Skeletal muscle satellite cell (primary cell): ENCODE data around the gene CCIN.
A peak's percentile ranks its signal among the peaks of the same experiment; 100 is the strongest.
"Not testable (repeated sequence)": the region's sequence is repeated elsewhere in the genome, so short reads cannot be mapped to it uniquely, and the experiment has no call there.

Experiments
- H3K27me3 ChIP-seq: 2 replicates; pipeline ENCODE4 v1.7.0; 2013; ENCODE audit warnings: low read length; ENCODE audit not compliant: control insufficient read depth, insufficient read depth
- H3K36me3 ChIP-seq: 2 replicates; pipeline ENCODE4 v1.7.0; 2013; ENCODE audit warnings: mild to moderate bottlenecking, control low read depth, low read length; ENCODE audit not compliant: insufficient read depth
- H3K4me1 ChIP-seq: 2 replicates; pipeline ENCODE4 v1.7.0; 2013; ENCODE audit warnings: low read length; ENCODE audit not compliant: control insufficient read depth, insufficient read depth
- H3K4me2 ChIP-seq: 2 replicates; pipeline ENCODE4 v1.7.0; 2013; ENCODE audit warnings: mild to moderate bottlenecking, low read length
- H3K4me3 ChIP-seq: 2 replicates; pipeline ENCODE4 v1.7.0; 2013; ENCODE audit warnings: low read length
- H3K9ac ChIP-seq: 2 replicates; pipeline ENCODE4 v1.7.0; 2013; ENCODE audit warnings: mild to moderate bottlenecking, low read depth, low read length, moderate library complexity
- H3K9me3 ChIP-seq: replicated peaks from 2 replicates; pipeline ENCODE4 v1.7.0; 2013; ENCODE audit warnings: mild to moderate bottlenecking, control low read depth, low read length

CCIN gene

DNA sequence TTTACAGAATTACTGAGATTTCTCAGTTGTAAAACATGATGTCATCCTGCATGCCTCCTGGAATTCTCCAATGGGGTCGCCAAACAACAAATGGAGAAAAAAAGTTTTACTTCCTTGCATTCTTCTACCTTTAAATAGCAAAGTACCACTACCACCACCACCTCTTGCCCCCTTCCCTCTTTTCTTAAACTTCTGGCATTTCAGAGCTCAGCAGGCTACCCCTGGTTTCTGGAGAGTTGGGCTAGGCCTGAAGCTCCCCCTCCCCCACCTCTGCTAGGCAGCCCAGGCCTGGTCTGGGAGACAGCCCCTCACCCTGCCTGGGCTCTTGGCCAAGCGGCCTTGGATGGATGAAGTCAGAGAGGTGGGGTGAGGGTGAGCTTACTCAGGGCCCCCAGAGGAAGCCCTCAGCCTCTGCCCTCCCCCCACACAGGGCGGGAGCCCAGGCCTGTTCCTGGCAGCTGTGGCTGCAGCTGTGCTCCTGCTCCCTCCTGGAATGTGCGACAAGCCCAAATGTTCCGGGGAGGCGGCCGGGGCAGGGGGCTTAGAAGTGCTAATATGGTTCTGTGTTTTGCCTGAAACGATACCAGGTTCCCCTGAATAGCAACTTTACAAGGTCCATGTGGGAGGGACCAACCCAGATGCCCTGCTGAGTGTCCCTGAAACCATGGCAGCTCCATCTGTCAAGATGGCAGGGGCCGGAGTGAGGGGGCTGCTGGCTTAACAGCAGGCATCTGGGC, 6.0 kb upstream of the CCIN start:
- peak overlapping the region; percentile 49 for H3K4me2 ChIP-seq
- H3K4me3 ChIP-seq = peak overlapping the region; percentile 18
- H3K9me3 ChIP-seq = no peaks in the 10 kb centered on the region
- H3K4me1 ChIP-seq = peaks cover 75% of the 10 kb centered on the region
- H3K36me3 ChIP-seq = peaks cover 7% of the 10 kb centered on the region
- no peaks in the 10 kb centered on the region for H3K27me3 ChIP-seq
- H3K9ac ChIP-seq = peak overlapping the region; percentile 71

DNA sequence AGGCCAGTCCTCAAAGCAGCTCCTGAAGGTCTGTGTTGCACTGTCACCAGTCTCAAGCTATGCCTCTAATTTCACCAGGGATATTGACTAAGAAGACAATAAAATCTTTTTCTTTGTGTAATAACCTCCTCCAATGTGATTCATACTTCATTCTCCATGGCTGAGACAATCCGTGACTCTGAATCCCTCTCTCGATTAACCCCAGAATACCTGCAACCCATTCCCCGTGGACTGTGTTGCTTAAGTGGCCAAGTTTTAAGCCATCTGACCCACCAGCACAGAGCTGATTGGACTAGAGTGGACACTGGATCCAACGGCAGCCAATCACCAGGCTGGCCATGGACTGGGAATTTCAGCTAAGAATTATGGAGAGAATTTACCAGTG, 5.4 kb upstream of the CCIN start:
- Histone ChIP-seq H3K9ac (peak overlapping the region; percentile 71), H3K4me2 (peak overlapping the region; percentile 49), H3K4me3 (peak overlapping the region; percentile 18), H3K4me1 (peaks cover 69% of the 10 kb centered on the region), H3K9me3 (no peaks in the 10 kb centered on the region), H3K27me3 (no peaks in the 10 kb centered on the region), H3K36me3 (peaks cover 4% of the 10 kb centered on the region)

DNA sequence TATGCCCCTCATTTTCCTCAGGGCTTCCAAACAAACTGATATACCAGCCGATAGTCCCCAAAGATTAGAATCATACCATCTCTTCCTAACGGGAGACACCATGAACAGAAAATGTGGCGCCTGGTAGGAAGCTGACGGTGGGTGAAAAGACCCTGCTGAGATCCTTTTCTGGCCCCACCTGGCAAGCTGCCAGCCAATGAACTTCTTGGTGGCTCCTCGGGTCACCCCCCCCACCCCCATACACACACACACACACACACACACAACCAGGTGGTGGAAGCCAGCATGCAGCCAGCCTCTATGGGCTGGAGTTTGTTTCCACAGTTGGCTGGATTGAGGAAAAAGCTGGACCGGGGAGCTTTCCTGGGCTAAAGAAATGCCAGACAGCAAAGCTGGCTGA, 4.8 kb upstream of the CCIN start:
- Histone ChIP-seq H3K9me3 (no peaks in the 10 kb centered on the region), H3K4me2 (no peak overlapping the region), H3K36me3 (peaks cover 4% of the 10 kb centered on the region), H3K4me1 (peaks cover 65% of the 10 kb centered on the region), H3K4me3 (no peak overlapping the region), H3K9ac (peak overlapping the region; percentile 25), H3K27me3 (no peaks in the 10 kb centered on the region)

DNA sequence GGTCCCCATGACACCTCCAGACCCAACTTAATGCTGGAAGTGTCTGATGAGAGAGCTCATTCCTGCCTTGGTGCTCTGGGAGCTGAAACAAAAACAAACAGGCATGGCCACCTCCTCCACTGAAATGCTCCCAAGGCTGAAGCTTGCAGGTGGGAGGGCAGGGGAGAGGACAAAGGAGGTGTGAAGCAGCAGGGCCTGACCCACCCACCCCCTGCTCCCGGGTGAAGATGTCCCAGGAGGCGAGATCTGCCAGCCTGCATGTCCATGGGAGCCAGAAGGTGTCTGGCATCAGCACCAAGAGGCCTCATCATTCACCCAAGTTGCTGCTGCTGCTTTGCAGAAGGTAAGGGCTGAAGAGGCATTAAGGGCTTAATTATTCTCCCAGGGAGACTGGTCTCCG, 4.2 kb upstream of the CCIN start:
- Histone ChIP-seq H3K27me3 (no peaks in the 10 kb centered on the region), H3K9me3 (no peaks in the 10 kb centered on the region), H3K4me3 (no peak overlapping the region), H3K9ac (peak overlapping the region; percentile 74), H3K4me2 (no peak overlapping the region), H3K36me3 (peaks cover 4% of the 10 kb centered on the region), H3K4me1 (peaks cover 60% of the 10 kb centered on the region)

DNA sequence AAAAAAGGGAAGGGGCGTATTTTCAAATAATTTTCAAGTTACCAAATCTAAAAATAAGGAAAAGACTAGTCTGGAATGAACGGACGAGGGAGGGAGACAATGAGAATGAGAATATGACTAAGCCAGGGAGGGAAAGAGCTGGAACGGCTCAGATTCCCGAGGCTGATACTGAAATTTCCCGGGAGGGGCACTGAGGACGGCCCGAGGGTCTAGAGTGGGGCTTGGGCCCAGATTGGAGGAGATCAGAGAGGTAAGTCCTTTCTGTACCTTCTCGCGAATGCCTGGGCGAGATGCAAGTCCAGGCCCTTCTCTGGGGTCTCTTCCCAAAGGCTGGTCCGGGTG, 3.4 kb upstream of the CCIN start:
- Histone ChIP-seq H3K36me3 (peaks cover 4% of the 10 kb centered on the region), H3K9me3 (no peaks in the 10 kb centered on the region), H3K4me3 (peak overlapping the region; percentile 78), H3K9ac (peak overlapping the region; percentile 74), H3K4me2 (peak overlapping the region; percentile 94), H3K27me3 (no peaks in the 10 kb centered on the region), H3K4me1 (peaks cover 53% of the 10 kb centered on the region)

DNA sequence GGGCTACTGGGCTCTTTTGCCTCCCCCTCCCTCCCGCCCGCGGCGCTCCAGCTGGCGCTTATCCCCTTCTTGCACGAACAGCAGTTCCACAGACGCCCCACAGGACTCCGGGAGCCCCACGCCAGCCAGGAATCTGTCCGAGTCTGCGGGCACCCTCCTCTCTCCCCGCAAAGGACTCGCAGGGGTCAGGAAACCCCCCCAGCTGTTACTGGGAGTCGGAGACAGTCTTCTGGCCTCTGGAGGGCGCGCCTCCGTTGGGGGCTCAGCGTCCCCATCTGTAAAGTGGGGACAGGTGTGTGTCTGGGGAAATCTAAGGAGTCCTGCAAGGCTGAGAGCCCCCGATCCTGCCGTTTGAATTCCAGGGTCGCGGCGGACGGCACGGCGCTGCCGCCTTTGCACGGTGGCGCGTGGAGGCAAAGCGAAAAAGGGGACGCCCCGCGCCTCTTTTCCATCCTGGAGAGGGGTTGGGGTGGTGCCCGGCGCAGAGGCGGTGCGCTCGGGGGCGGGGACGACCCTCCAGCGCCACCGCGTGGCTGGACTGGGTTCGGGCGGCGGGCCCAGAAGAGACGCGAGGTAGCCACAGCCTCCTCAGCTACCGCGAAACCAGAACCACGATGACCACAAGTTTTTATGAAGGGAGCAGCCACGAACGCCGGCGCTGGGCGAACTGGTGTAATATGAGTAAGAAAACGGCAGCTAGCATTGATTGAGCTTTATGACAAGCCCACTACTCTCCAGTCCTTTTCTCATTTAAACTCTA, 2.8 kb upstream of the CCIN start:
- Histone ChIP-seq H3K9ac (peak overlapping the region; percentile 74), H3K4me1 (peaks cover 48% of the 10 kb centered on the region)

DNA sequence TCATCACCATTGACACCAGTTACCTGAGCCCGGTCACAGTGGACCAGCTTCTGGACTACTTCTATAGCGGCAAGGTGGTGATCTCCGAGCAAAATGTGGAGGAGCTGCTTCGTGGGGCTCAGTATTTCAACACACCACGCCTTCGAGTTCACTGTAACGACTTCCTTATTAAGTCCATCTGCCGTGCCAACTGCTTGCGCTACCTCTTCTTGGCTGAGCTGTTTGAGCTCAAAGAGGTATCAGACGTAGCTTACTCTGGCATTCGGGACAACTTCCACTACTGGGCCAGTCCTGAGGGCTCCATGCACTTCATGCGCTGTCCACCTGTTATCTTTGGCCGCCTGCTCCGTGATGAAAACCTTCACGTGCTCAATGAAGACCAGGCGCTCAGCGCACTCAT, 520 bp downstream of the CCIN start:
- Histone ChIP-seq H3K9me3 (no peaks in the 10 kb centered on the region), H3K4me1 (peaks cover 16% of the 10 kb centered on the region), H3K4me2 (no peak overlapping the region), H3K36me3 (no peaks in the 10 kb centered on the region), H3K4me3 (no peak overlapping the region), H3K9ac (no peak overlapping the region), H3K27me3 (no peaks in the 10 kb centered on the region)

More for the DNA sequence above, 2.8 kb upstream of the CCIN start:
- no peaks in the 10 kb centered on the region for H3K27me3 ChIP-seq
- H3K9me3 ChIP-seq = no peaks in the 10 kb centered on the region
- H3K36me3 ChIP-seq = peaks cover 4% of the 10 kb centered on the region
- peak overlapping the region; percentile 94 for H3K4me2 ChIP-seq
- peak overlapping the region; percentile 78 for H3K4me3 ChIP-seq

DNA sequence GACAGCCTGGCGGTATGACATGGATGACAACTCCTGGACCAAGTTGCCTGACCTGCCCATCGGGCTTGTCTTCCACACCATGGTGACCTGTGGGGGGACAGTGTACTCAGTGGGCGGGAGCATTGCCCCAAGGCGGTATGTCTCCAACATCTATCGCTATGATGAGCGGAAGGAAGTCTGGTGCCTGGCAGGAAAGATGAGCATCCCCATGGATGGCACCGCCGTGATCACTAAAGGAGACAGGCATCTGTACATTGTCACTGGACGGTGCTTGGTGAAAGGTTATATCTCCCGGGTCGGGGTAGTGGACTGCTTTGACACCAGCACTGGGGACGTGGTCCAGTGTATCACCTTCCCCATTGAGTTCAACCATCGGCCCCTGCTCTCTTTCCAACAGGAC, 1.3 kb downstream of the CCIN start:
- Histone ChIP-seq H3K4me1 (peaks cover 8% of the 10 kb centered on the region), H3K9me3 (no peaks in the 10 kb centered on the region), H3K27me3 (no peaks in the 10 kb centered on the region), H3K4me2 (no peak overlapping the region), H3K36me3 (no peaks in the 10 kb centered on the region), H3K9ac (no peak overlapping the region), H3K4me3 (no peak overlapping the region)

DNA sequence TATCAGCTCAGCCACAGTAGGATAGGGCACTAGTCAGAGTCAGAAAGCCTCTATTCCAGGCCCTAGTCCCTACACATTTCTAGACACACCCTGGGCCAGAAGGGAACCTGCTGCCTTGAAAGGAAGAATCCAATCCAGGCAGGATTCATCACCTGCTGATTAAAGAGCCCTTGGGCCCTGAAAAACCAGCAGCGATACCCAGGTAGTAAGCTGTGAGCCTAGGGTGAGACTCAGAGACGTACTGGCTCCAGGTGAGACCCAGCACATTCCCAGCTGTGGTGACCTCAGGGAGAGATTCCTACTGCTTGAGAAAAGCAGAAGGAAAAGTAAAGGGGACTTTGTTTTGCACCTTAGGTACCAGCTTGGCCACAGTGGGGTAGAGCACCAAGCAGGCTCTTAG, 4.7 kb downstream of the CCIN start:
- no peak overlapping the region for H3K4me2 ChIP-seq
- H3K9ac ChIP-seq = no peak overlapping the region
- H3K27me3 ChIP-seq = no peaks in the 10 kb centered on the region
- no peaks in the 10 kb centered on the region for H3K36me3 ChIP-seq
- no peaks in the 10 kb centered on the region for H3K9me3 ChIP-seq
- H3K4me1 ChIP-seq = no peaks in the 10 kb centered on the region
- no peak overlapping the region for H3K4me3 ChIP-seq

DNA sequence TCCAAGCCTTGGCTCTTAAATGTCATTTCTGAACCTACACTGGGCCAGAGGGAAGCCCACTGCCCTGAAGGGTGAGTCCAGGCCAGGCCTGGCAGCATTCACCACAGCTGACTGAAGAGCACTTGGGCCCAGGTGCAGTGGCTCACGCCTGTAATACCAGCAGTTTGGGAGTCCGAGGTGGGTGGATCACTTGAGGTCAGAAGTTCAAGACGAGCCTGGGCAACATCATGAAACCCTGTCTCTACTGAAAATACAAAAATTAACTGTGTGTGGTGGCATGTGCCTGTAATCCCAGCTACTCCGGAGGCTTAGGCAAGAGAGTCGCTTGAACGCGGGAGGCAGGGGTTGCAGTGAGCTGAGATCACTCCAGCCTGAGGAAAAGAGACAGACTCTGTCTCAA, 5.1 kb downstream of the CCIN start:
- Histone ChIP-seq H3K36me3 (no peaks in the 10 kb centered on the region), H3K4me2 (no peak overlapping the region), H3K27me3 (no peaks in the 10 kb centered on the region), H3K4me1 (no peaks in the 10 kb centered on the region), H3K9me3 (no peaks in the 10 kb centered on the region), H3K4me3 (no peak overlapping the region), H3K9ac (no peak overlapping the region)

DNA sequence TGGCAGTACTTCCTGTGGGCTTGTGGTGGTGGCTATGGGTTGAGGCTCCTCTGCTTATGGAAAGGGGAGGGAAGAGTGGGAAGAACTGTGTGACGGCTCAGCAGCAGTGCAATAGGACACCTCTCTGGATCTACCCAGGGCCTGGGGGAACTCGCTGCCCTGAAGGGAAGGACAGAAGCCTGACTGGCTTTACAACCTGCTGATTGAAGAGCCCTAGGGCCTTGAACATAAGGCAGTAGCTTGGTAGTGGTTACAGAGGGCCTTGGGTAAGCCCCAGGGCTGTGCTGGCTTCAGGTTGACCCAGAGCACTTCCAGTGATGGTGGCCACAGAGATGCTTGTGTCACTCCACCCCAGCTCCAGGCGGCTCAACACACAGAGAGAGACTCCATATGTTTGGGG, 5.5 kb downstream of the CCIN start:
- Histone ChIP-seq H3K36me3 (no peaks in the 10 kb centered on the region), H3K27me3 (no peaks in the 10 kb centered on the region), H3K9me3 (no peaks in the 10 kb centered on the region), H3K4me3 (no peak overlapping the region), H3K4me2 (no peak overlapping the region), H3K9ac (no peak overlapping the region), H3K4me1 (no peaks in the 10 kb centered on the region)

DNA sequence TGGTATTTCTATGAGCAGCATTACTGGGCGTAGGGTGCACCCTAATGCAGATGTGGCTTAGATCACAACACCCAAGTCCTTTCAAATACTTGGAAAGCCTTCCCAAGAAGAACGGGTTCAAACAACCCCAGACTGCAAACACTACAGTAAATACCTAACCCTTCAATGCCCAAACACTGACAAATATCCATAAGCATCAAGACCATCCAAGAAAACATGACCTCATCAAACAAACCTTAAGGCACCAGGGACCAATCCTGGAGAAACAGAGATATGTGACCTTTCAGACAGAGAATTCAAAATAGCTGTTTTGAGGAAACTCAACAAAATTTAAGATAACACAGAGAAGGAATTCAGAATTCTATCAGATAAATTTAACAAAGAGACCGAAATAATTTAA, 6.0 kb downstream of the CCIN start:
- H3K36me3 ChIP-seq, H3K4me1 ChIP-seq, H3K4me3 ChIP-seq, H3K4me2 ChIP-seq, H3K9ac ChIP-seq, H3K9me3 ChIP-seq, H3K27me3 ChIP-seq: not testable (repeated sequence)
